ENCODE data around the gene RPL22.

GRCh38 chr1:6234502-6235295 is 35.3 kb upstream of the RPL22 start:
- no peak for TF ChIP-seq CTCF (conservative IDR thresholded peaks at IDR 0.05)
- no peak for TF ChIP-seq ZFX (IDR thresholded peaks at IDR 0.05)
